Liver (tissue), 3 donors: ENCODE results near the gene CHTF18.

Experiments used
- CTCF ChIP-seq: fragments of 150-350 bp; IDR thresholded peaks from 2 replicates; pipeline ENCODE4 v1.5.1; 2017; ENCODE audit warnings: improper control_type of control experiment, low read depth, low read length; ENCODE audit not compliant: missing input control
- EGR1 ChIP-seq, 2 donors: IDR thresholded peaks; 2 replicates each; pipeline ENCODE4 v1.6.1; 2016 to 2018; ENCODE audit warnings: antibody characterized with exemption in 2 of 2, low read depth in 2 of 2
- GABPA ChIP-seq, 2 donors: IDR thresholded peaks in 1 of 2; conservative IDR thresholded peaks in 1 of 2; 2 replicates each; pipeline ENCODE4 v1.6.1; 2016; ENCODE audit warnings: antibody characterized with exemption in 2 of 2, mild to moderate bottlenecking in 1 of 2, moderate library complexity in 1 of 2
- HNF4A ChIP-seq, 2 donors: conservative IDR thresholded peaks; 2 replicates each; pipeline ENCODE4 v1.6.1; 2016; ENCODE audit warnings: antibody characterized with exemption in 2 of 2, mild to moderate bottlenecking in 2 of 2
- JUND ChIP-seq, 2 donors: IDR thresholded peaks; 2 replicates each; pipeline ENCODE4 v1.6.1; 2016; ENCODE audit warnings: antibody characterized with exemption in 2 of 2
- MAX ChIP-seq: IDR thresholded peaks from 2 replicates; pipeline ENCODE4 v1.6.1; 2016; ENCODE audit warnings: antibody characterized with exemption
- TAF1 ChIP-seq: conservative IDR thresholded peaks from 2 replicates; pipeline ENCODE4 v1.6.1; 2016; ENCODE audit warnings: antibody characterized with exemption, mild to moderate bottlenecking
- donor health status: healthy.
- donor health status: healthy.

GRCh38 chr16:830871-831570, 42.6 kb downstream of the CHTF18 start:
- TF ChIP-seq HNF4A (conservative IDR thresholded peaks at IDR 0.05) (no peak), CTCF (no peak), EGR1 (IDR thresholded peaks at IDR 0.05; ENCODE audit: low read depth in 2 of 2) (no peak), TAF1 (no peak), MAX (no peak), GABPA (IDR thresholded peaks at IDR 0.05 in 1 of 2, conservative IDR thresholded peaks at IDR 0.05 in 1 of 2) (no peak), JUND (IDR thresholded peaks at IDR 0.05) (no peak)
